Right lobe of liver (tissue), 4 donors: Measurements from ENCODE around the gene SSUH2.

Source experiments
- CTCF ChIP-seq, 4 donors: fragments of 200-600 bp in 3 of 4; fragments of 450-650 bp in 1 of 4; IDR thresholded peaks; one replicate each; pipeline versions ENCODE4 v1.5.1 to v1.8.0; 2016 to 2022; ENCODE audit warnings: antibody characterized with exemption in 4 of 4, mild to moderate bottlenecking in 2 of 4
- POLR2A ChIP-seq: fragments of 450-650 bp; IDR thresholded peaks from one replicate; pipeline ENCODE4 v1.6.1; 2017; ENCODE audit warnings: antibody characterized with exemption, mild to moderate bottlenecking
- donor health status: DM: no; HTN: no; CAD: no.
- donor health status: DM: no; HTN: no; CAD: no.
- donor health status: DM: no; HTN: yes; CAD: no.

GRCh38 chr3:8650583-8651416 is 6.2 kb upstream of the SSUH2 start:
- TF ChIP-seq CTCF (IDR thresholded peaks at IDR 0.05) (no peak), POLR2A (no peak)
